ENCODE measurements around the gene KCNK10.

DNA sequence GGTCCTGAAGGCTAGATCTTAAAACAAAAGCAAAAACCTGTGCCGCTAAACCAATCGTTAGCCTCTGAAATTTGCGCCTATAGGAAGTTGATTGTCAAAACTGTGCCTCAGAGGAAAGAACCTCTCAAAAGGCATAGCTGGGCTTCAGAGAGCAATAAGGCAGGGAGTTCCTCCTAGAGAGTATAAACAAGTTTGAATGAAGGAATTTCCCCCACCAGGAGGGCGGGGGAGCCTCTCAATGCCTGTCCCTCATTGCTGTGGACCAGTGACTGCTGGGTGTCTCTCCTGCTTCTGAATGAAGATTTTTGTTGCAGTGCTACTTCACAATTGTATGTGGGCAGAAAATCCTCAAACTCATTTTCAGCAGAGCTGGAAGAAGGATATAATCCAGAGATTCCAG, 88.6 kb downstream of the KCNK10 start:
- TF ChIP-seq, protein P1, sequence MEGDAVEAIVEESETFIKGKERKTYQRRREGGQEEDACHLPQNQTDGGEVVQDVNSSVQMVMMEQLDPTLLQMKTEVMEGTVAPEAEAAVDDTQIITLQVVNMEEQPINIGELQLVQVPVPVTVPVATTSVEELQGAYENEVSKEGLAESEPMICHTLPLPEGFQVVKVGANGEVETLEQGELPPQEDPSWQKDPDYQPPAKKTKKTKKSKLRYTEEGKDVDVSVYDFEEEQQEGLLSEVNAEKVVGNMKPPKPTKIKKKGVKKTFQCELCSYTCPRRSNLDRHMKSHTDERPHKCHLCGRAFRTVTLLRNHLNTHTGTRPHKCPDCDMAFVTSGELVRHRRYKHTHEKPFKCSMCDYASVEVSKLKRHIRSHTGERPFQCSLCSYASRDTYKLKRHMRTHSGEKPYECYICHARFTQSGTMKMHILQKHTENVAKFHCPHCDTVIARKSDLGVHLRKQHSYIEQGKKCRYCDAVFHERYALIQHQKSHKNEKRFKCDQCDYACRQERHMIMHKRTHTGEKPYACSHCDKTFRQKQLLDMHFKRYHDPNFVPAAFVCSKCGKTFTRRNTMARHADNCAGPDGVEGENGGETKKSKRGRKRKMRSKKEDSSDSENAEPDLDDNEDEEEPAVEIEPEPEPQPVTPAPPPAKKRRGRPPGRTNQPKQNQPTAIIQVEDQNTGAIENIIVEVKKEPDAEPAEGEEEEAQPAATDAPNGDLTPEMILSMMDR (IDR thresholded peaks at IDR 0.05; ENCODE audit: low read depth, low read length, poor library complexity, severe bottlenecking): no peak
- no peak for TF ChIP-seq EZH2phosphoT487 (IDR thresholded peaks at IDR 0.05; ENCODE audit: borderline replicate concordance, low read length)
